HEK293T (cell line): ENCODE results near the gene ADCY10.
"Not testable (repeated sequence)": the region's sequence is repeated elsewhere in the genome, so short reads cannot be mapped to it uniquely, and the experiment has no call there.

ENCODE experiments used
- CTCF ChIA-PET: fragments of 350-600 bp; formaldehyde crosslinking; extraction: SDS; loops from one replicate; lab custom pipeline; 2021; ENCODE audit warnings: antibody characterized with exemption, inconsistent platforms; lab: Yijun Ruan, JAX
- POLR2A ChIA-PET: fragments of 350-600 bp; formaldehyde crosslinking; extraction: SDS; loops from one replicate; lab custom pipeline; 2020; ENCODE audit warnings: antibody characterized with exemption, inconsistent platforms; lab: Yijun Ruan, JAX
- DNase-seq: peaks from one replicate; pipeline ENCODE4 v3.0.0; 2012; ENCODE audit warnings: mixed read lengths; ENCODE audit errors: extremely low spot score
- ARNT ChIP-seq: fragments of 450-650 bp; IDR thresholded peaks from 2 replicates; pipeline ENCODE4 v1.6.1; 2017; ENCODE audit warnings: mild to moderate bottlenecking
- BHLHE40 ChIP-seq: fragments of 450-650 bp; IDR thresholded peaks from 2 replicates; pipeline ENCODE4 v1.6.1; 2016; ENCODE audit warnings: mild to moderate bottlenecking, moderate library complexity, borderline replicate concordance
- CTBP1 ChIP-seq: fragments of 450-650 bp; IDR thresholded peaks from 2 replicates; pipeline ENCODE4 v1.6.1; 2016; ENCODE audit warnings: borderline replicate concordance
- ELF4 ChIP-seq: fragments of 450-650 bp; IDR thresholded peaks from 2 replicates; pipeline ENCODE4 v1.6.1; 2017; ENCODE audit warnings: antibody characterized with exemption
- FOXA1 ChIP-seq: fragments of 450-650 bp; IDR thresholded peaks from 2 replicates; pipeline ENCODE4 v1.6.1; 2016; ENCODE audit warnings: mild to moderate bottlenecking
- FOXK2 ChIP-seq: fragments of 450-650 bp; IDR thresholded peaks from 2 replicates; pipeline ENCODE4 v1.6.1; 2016; ENCODE audit warnings: mild to moderate bottlenecking
- FOXM1 ChIP-seq: fragments of 450-650 bp; IDR thresholded peaks from 2 replicates; pipeline ENCODE4 v1.6.1; 2017; ENCODE audit warnings: mild to moderate bottlenecking, borderline replicate concordance
- HDGF ChIP-seq: fragments of 450-650 bp; IDR thresholded peaks from 2 replicates; pipeline ENCODE4 v1.6.1; 2017; ENCODE audit warnings: antibody characterized with exemption, borderline replicate concordance
- L3MBTL2 ChIP-seq: fragments of 450-650 bp; conservative IDR thresholded peaks from 2 replicates; pipeline ENCODE4 v1.6.1; 2016; ENCODE audit warnings: mild to moderate bottlenecking
- LEF1 ChIP-seq: fragments of 450-650 bp; IDR thresholded peaks from 2 replicates; pipeline ENCODE4 v1.6.1; 2017; ENCODE audit warnings: mild to moderate bottlenecking, borderline replicate concordance
- NFRKB ChIP-seq: fragments of 450-650 bp; IDR thresholded peaks from 2 replicates; pipeline ENCODE4 v1.6.1; 2016; ENCODE audit warnings: mild to moderate bottlenecking, moderate library complexity
- PKNOX1 ChIP-seq: fragments of 450-650 bp; IDR thresholded peaks from 2 replicates; pipeline ENCODE4 v1.6.1; 2016
- SP1 ChIP-seq: fragments of 450-650 bp; IDR thresholded peaks from 2 replicates; pipeline ENCODE4 v1.6.1; 2017
- SUZ12 ChIP-seq: fragments of 450-650 bp; IDR thresholded peaks from 2 replicates; pipeline ENCODE4 v1.6.1; 2016; ENCODE audit warnings: mild to moderate bottlenecking
- TARDBP ChIP-seq: fragments of 450-650 bp; IDR thresholded peaks from 2 replicates; pipeline ENCODE4 v1.6.1; 2016
- ZNF384 ChIP-seq: fragments of 450-650 bp; IDR thresholded peaks from 2 replicates; pipeline ENCODE4 v1.6.1; 2016

Gene ADCY10

DNA sequence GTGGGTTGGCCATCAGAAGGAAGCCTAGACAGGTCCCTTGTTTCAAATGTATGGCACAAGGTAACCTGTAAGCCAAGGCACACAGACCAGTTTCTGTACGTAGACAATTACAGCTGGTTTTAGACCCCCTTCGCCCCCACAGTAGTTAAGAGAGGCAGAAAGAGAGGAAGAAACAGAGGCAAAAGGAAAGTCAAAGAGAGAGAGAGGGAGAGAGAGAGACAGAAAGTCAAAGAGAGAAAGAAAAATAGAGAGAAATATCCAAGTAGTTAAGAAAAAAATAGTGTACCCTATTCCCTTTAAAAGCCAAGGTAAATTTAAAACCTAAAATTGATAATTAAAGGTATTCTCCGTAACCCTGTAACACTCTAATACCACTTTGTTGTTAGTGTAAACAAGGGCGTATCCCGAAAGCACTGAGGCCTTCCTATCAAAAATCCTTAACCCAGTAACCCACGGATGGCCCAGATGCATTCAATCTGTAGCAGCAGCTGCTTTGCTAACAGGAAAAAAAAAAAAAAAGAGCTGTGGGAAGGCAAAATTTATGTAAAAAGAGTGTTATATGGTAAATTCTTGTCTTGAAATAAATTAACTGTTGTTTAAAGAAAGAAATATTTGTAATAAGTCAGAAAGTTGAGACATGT lies 49.4 kb downstream of the ADCY10 start:
- TF ChIP-seq ZNF384 (no peak), FOXA1 (no peak), SP1 (no peak), SUZ12 (no peak), PKNOX1 (no peak), LEF1 (no peak), CTBP1 (no peak), BHLHE40 (no peak), HDGF (no peak), FOXM1 (no peak)
- ChIA-PET POLR2A (no interaction called here), CTCF (no interaction called here)
- DNase-seq = no peak

DNA sequence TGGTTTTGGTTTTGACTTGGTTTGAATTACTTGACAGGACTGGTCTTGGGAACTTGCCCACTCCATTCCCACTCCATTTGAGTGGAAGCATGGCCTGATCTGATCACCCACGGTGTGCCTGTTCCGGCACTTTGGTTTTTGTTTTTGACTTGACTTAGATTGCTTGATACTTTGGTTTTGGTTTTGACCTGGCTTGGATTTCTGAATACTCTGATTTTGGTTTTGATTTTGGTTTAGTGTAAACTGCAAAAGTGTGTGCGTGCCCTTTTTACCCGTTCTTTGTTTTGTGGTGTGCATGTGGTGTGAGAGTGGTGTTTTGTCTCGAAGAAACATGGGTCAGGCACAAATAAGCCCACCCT lies 50.0 kb downstream of the ADCY10 start:
- CTCF ChIA-PET = no interaction called here

GRCh38 chr1:167863191-167863920 lies 50.6 kb downstream of the ADCY10 start:
- CTCF ChIA-PET, DNase-seq, POLR2A ChIA-PET: not testable (repeated sequence)

More for the DNA sequence above, 50.0 kb downstream of the ADCY10 start:
- no peak for DNase-seq
- TF ChIP-seq ARNT = no peak
- no peak for TF ChIP-seq BHLHE40
- no peak for TF ChIP-seq L3MBTL2
- TF ChIP-seq PKNOX1 = no peak
- no peak for TF ChIP-seq ELF4
- no peak for TF ChIP-seq SP1
- no peak for TF ChIP-seq SUZ12
- no peak for TF ChIP-seq FOXK2
- no peak for TF ChIP-seq CTBP1
- POLR2A ChIA-PET = no interaction called here

GRCh38 chr1:167862432-167863076 lies 51.4 kb downstream of the ADCY10 start:
- POLR2A ChIA-PET = no interaction called here
- no peak for DNase-seq
- CTCF ChIA-PET = no interaction called here
- TF ChIP-seq ARNT (no peak), NFRKB (no peak), SUZ12 (no peak)

DNA sequence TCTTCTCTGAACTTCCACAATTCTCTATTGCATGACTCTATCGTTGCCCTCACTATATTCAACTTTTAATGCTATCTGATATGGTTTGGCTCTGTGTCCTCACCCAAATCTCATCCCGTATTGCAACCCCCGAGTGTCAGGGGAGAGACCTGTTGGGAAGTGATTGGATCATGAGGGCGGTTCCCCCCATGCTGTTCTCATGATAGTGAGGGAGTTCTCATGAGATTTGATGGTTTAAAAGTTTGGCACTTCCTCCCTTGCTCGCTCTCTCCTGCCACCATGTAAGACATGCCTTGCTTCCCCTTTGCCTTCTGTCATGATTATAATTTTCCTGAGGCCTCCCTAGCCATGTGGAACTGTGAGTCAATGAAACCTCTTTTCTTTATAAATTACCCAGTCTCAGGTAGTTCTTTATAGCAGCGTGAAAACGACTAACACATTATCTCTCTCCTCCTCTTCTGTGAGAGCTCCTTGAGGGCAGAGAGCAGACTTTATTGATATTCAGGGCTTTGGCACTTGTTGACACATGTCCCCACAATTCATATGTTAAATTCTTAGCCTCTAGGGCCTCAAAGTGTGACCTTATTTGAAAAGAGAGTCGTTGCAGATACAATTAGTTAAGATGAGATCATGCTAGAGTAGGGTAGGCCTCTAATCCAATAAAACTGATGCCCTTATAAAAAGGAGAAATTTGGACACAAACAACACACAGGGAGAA lies 52.1 kb downstream of the ADCY10 start:
- ChIA-PET POLR2A (no interaction called here), CTCF (no interaction called here)
- TF ChIP-seq FOXM1 = no peak
- no peak for DNase-seq

DNA sequence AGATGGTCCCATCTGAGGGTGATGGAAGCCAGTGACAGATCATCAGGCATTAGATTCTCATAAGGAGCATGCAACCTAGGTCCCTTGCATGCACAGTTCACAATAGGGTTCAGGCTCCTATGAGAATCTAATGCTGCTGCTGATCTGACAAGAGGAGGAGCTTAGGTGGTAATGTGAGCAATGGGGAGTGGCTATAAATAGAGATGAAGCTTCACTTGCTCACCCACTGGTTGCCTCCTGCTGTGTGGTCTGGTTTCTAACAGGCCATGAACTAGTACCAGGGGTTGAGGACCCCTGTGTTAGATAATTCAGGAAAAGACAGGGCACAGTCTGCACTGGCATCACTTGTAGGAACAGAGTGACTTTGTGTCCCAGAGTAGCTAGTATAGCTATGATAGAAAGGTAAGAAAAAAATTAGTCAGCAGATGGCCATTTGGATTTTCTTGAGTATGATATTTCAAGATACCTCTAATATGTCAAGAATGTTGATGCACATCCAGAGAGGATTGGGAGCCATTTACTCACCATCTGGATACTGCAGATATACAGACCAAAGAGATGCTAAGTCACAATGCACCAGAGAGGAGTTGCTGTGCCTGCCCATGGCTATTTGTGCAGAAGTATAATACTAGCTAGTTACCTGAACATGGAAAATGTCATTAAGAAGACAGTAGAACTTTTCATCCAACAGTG lies 53.6 kb downstream of the ADCY10 start:
- no peak for DNase-seq
- ChIA-PET CTCF (no interaction called here), POLR2A (no interaction called here)
- no peak for TF ChIP-seq BHLHE40
- TF ChIP-seq SP1 = no peak
- TF ChIP-seq FOXM1 = no peak
- TF ChIP-seq FOXA1 = no peak
- TF ChIP-seq ZNF384 = no peak
- TF ChIP-seq TARDBP = no peak
- no peak for TF ChIP-seq NFRKB
- TF ChIP-seq LEF1 = no peak
- no peak for TF ChIP-seq FOXK2
- no peak for TF ChIP-seq L3MBTL2
- no peak for TF ChIP-seq ARNT
- TF ChIP-seq SUZ12 = no peak
- no peak for TF ChIP-seq HDGF
- TF ChIP-seq CTBP1 = no peak
- TF ChIP-seq PKNOX1 = no peak
- TF ChIP-seq ELF4 = no peak
